Right lobe of liver (tissue), 4 donors: ENCODE results near the gene DYNC1LI1.

Source experiments
- CTCF ChIP-seq, 4 donors: fragments of 200-600 bp in 3 of 4; fragments of 450-650 bp in 1 of 4; IDR thresholded peaks; one replicate each; pipeline versions ENCODE4 v1.5.1 to v1.8.0; 2016 to 2022; ENCODE audit warnings: antibody characterized with exemption in 4 of 4, mild to moderate bottlenecking in 2 of 4
- POLR2A ChIP-seq: fragments of 450-650 bp; IDR thresholded peaks from one replicate; pipeline ENCODE4 v1.6.1; 2017; ENCODE audit warnings: antibody characterized with exemption, mild to moderate bottlenecking
- donor health status: DM: no; HTN: no; CAD: no.
- donor health status: DM: no; HTN: no; CAD: no.
- donor health status: DM: no; HTN: yes; CAD: no.

GRCh38 chr3:32597656-32598055, 27.0 kb upstream of the DYNC1LI1 start:
- no peak for TF ChIP-seq CTCF (IDR thresholded peaks at IDR 0.05)
- TF ChIP-seq POLR2A: no peak
